Neutrophil (primary cell): Measurements from ENCODE around the gene TRIM74.
A peak's percentile ranks its signal among the peaks of the same experiment; 100 is the strongest.
"Not testable (repeated sequence)": the region's sequence is repeated elsewhere in the genome, so short reads cannot be mapped to it uniquely, and the experiment has no call there.

Experiments used
- H3K27ac ChIP-seq: fragments of 200-600 bp; sonication (generic); 2 replicates; pipeline ENCODE4 v1.5.1; 2016; ENCODE audit warnings: mild to moderate bottlenecking, moderate library complexity
- H3K27me3 ChIP-seq: fragments of 200-600 bp; sonication (generic); 2 replicates; pipeline ENCODE4 v1.6.0; 2016; ENCODE audit warnings: mild to moderate bottlenecking
- H3K36me3 ChIP-seq: fragments of 200-600 bp; sonication (generic); 2 replicates; pipeline ENCODE4 v1.5.1; 2017
- H3K4me1 ChIP-seq, 2 experiments: fragments of 200-600 bp in 1 of 2; sonication (generic) in 1 of 2; 1 replicate in 1 of 2; 2 replicates in 1 of 2; pipeline versions ENCODE4 v1.5.1 to v1.6.1; 2013 to 2016; ENCODE audit warnings: low read depth in 1 of 2, low read length in 1 of 2, mild to moderate bottlenecking in 1 of 2, moderate library complexity in 1 of 2; ENCODE audit not compliant: control insufficient read depth in 1 of 2, insufficient read depth in 1 of 2
- H3K4me3 ChIP-seq, 2 experiments: fragments of 200-600 bp in 1 of 2; sonication (generic) in 1 of 2; 1 replicate in 1 of 2; 2 replicates in 1 of 2; pipeline ENCODE4 v1.5.1; 2013 to 2016; ENCODE audit warnings: low read depth in 1 of 2, low read length in 1 of 2, mild to moderate bottlenecking in 1 of 2, moderate library complexity in 1 of 2
- H3K9me3 ChIP-seq: fragments of 200-600 bp; sonication (generic); 2 replicates; pipeline ENCODE4 v1.5.1; 2016
- CTCF ChIP-seq: fragments of 200-600 bp; sonication (generic); IDR thresholded peaks from 2 replicates; pipeline ENCODE4 v1.5.1; 2016; ENCODE audit warnings: antibody characterized with exemption

TRIM74 gene

DNA sequence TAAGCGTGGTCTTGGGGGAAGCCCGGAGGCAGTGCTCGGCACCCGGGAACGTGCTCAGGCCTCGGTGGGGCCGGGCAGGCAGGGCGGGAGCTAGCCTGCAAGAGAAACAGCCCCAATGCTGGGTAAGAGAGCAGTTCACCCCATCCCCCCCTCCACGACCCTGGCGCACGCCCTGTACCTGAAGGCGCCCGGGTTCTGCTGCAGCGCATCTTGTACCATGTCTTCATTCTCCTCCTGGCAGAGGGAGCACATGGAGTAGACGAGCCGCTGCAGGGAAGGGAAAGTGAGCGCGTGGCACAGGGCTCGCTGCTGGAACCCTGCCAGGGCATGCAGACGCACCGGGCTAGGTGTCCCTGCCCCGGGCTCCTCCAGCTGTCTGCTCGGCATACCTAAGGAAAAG is 20.6 kb downstream of the TRIM74 start:
- not testable (repeated sequence) for H3K4me3 ChIP-seq
- H3K36me3 ChIP-seq: peaks cover 24% of the 10 kb centered on the region

DNA sequence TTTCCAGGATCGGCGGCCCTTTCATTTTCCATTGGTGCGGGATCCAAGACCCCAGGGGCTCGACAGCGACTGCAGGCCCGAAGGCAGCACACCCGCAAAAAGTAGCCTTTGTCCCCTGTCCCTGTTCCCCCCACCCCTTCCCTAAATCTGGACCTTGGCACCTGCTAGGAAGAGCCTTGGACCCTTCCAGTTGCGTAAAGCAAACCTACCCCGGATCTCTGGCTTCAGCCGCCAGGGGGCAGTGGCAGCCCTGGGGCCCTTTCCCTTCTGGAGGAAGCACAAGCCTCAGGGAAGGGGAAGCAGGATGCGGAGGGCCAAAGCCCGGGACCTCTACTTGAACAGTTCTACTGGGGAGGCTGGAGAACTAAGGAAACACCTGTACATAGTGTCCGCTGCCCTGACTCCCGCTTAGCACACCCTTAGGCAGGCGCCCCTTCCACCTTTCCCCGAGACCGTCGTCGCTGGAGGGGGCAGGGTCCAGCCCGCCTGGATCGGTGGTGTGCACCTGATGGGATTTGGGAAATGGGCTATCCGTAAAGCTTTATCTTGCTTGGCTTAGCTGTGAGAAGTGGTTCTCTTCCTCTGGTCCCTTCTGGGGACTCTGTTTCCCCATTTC is 23.0 kb downstream of the TRIM74 start:
- H3K4me3 ChIP-seq, H3K27ac ChIP-seq, H3K9me3 ChIP-seq, H3K4me1 ChIP-seq, H3K27me3 ChIP-seq: not testable (repeated sequence)
- peaks cover 34% of the 10 kb centered on the region for H3K36me3 ChIP-seq
- peak; percentile 56 for TF ChIP-seq CTCF

More for the DNA sequence above, 20.6 kb downstream of the TRIM74 start:
- not testable (repeated sequence) for H3K27me3 ChIP-seq, H3K9me3 ChIP-seq, H3K4me1 ChIP-seq, H3K27ac ChIP-seq

GRCh38 chr7:72945597-72945996 is 23.7 kb downstream of the TRIM74 start:
- not testable (repeated sequence) for H3K4me3 ChIP-seq, H3K27me3 ChIP-seq, H3K9me3 ChIP-seq, H3K4me1 ChIP-seq, H3K27ac ChIP-seq
- H3K36me3 ChIP-seq: peaks cover 34% of the 10 kb centered on the region

DNA sequence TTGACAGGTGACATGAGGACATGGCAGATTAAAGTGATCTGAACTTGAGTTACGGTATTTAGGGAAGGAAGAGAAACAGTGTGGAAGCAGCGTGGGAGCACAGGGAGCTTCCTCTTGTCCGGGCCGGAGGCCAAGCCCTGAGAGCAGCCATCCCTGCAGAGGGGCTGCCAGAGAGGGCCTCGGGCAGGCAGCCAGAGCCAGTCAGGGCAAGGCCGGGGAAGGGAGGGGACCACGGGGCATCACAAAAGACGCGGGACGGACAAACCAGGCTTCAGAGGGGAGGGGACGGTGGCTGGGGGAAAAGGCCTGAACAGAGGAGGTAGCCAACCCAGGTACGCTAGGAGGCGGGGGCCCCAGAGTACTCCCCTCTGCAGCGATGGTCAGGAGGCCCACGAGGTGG is 24.3 kb downstream of the TRIM74 start:
- H3K4me3 ChIP-seq, H3K9me3 ChIP-seq, H3K27me3 ChIP-seq, H3K4me1 ChIP-seq, H3K27ac ChIP-seq: not testable (repeated sequence)
- H3K36me3 ChIP-seq: peaks cover 34% of the 10 kb centered on the region

DNA sequence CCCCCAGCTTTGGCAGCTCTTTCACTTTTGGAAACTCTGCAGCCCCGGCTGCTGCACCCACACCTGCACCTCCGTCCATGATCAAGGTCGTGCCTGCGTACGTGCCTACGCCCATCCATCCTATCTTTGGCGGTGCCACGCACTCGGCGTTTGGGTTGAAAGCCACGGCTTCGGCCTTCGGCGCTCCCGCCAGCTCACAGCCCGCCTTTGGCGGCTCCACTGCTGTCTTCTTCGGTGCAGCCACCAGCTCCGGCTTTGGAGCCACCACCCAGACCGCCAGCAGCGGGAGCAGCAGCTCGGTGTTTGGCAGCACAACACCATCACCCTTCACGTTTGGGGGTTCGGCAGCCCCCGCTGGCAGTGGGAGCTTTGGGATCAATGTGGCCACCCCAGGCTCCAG is 26.3 kb downstream of the TRIM74 start:
- not testable (repeated sequence) for H3K9me3 ChIP-seq
- peaks cover 23% of the 10 kb centered on the region for H3K36me3 ChIP-seq

GRCh38 chr7:72942022-72942705 is 27.1 kb downstream of the TRIM74 start:
- Histone ChIP-seq H3K36me3 (peaks cover 23% of the 10 kb centered on the region), H3K4me1 (peaks cover 9 to 13% of the 10 kb centered on the region in 2 experiments)
- H3K4me3 ChIP-seq, H3K27me3 ChIP-seq, H3K9me3 ChIP-seq, H3K27ac ChIP-seq: not testable (repeated sequence)

More for the DNA sequence above, 26.3 kb downstream of the TRIM74 start:
- H3K4me1 ChIP-seq, H3K27ac ChIP-seq, H3K27me3 ChIP-seq, H3K4me3 ChIP-seq: not testable (repeated sequence)

DNA sequence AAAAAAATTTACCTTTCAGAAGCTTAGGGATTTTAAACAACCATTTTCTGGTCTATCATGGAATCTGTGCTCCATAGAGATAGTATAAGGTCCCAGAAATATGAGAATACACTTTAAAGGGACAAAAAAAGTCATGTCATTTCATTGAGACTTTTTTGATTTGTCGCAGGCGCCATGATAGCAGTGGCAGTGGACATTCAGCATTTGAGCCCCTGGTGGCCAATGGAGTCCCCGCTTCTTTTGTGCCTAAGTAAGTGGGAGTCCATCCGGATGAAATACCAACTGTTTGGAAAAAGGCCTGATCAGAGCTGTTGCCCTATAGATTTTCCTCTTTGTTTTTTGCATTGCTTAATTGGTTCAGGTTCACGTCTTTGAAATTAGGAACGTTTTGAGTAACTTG is 41.0 kb downstream of the TRIM74 start:
- not testable (repeated sequence) for H3K9me3 ChIP-seq, H3K4me3 ChIP-seq, H3K27ac ChIP-seq, H3K27me3 ChIP-seq
- H3K36me3 ChIP-seq: peaks cover 55% of the 10 kb centered on the region
- peaks cover 17 to 18% of the 10 kb centered on the region in 2 experiments for H3K4me1 ChIP-seq

GRCh38 chr7:72927791-72928190 is 41.5 kb downstream of the TRIM74 start:
- not testable (repeated sequence) for H3K9me3 ChIP-seq, H3K4me3 ChIP-seq, H3K27ac ChIP-seq, H3K27me3 ChIP-seq
- Histone ChIP-seq H3K36me3 (peaks cover 55% of the 10 kb centered on the region), H3K4me1 (peaks cover 17 to 18% of the 10 kb centered on the region in 2 experiments)

DNA sequence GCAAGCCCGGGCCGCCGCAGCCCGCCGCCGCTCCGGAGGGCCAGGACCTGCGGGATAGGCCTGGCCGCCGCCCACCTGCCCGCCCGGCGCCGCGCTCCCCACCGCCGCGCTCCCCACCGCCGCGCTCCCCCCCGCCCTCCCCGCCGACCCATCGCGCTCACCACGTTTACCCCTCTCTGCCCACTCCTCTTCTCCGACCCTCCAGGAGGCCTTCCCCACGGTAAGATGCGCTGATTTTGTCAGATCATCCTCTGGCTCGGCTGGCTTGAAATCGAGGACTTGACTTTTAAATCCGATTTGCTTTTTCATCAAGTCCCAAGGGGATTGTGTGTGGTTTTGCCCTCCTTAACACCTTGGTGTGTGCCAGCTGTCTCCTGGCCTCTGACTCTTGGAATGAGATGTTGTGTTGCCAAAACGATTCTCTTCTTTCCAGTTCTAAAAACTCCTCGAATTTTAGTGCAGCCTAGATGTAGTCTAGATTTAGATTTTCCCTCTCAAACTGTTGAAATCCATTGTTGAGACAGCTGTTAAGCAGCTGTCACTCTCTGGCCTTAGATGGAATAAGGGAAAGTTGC is 43.6 kb downstream of the TRIM74 start:
- Histone ChIP-seq H3K4me1 (peaks cover 17 to 18% of the 10 kb centered on the region in 2 experiments), H3K27ac (peak overlapping the region; percentile 93), H3K27me3 (no peaks in the 10 kb centered on the region), H3K9me3 (no peaks in the 10 kb centered on the region), H3K4me3 (peak overlapping the region; percentile 79 to 84), H3K36me3 (peaks cover 45% of the 10 kb centered on the region)
- no peak for TF ChIP-seq CTCF
